ENCODE results near the gene PANK3. TPM values are rescaled to one million over a fixed set of nuclear protein-coding genes. Genes with fewer than 3 reads are reported as not detected.

The PANK3 gene
- polyA plus RNA-seq, 3 donors, result 9.0 to 11.9 (median 9.3) TPM

DNA sequence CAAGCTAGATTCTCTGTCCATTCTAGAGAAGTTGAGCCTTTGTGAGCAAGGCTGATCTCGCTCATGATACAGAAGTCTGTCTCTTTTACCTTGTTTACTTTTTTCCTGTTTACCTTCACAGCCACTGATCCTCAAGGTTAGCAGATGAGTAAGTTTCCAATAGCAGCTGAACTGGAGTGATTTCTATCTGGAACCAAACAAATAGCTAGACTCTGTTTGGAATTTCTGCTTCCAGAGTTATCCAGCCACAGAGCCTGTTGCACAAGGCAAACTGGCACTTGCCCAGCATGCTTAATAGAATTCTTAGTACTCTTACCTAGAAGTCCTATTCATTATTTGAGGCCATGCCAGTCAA lies 12.8 kb upstream of the PANK3 start:
- Mint-ChIP-seq H3K4me3 (no peak overlapping the region), H3K27me3 (ENCODE audit: low read depth in 3 of 3) (peaks cover 2 to 8% (median 7%) of the 10 kb centered on the region in 3 donors), H3K36me3 (no peaks in the 10 kb centered on the region), H3K27ac (no peak overlapping the region), H3K4me1 (peaks cover 1% of the 10 kb centered on the region), H3K9me3 (peaks cover 0 to 6% (median under 1%) of the 10 kb centered on the region in 7 donors)
- Histone ChIP-seq H3K4me3 (replicated peaks in 1 of 3; ENCODE audit: low read depth in 2 of 3, low read length in 3 of 3) (no peak overlapping the region), H4K20me1 (ENCODE audit: insufficient read depth, low read length) (no peaks in the 10 kb centered on the region), H3K27ac (ENCODE audit: low read depth in 1 of 2, low read length in 2 of 2) (no peak overlapping the region), H3K4me1 (ENCODE audit: control insufficient read depth in 1 of 2, insufficient read depth in 2 of 2, low read length in 2 of 2) (no peaks in the 10 kb centered on the region), H3K4me2 (replicated peaks; ENCODE audit: extremely low read depth, low read length, poor library complexity, severe bottlenecking) (no peak overlapping the region), H3K9me3 (replicated peaks in 1 of 2; ENCODE audit: control insufficient read depth in 1 of 2, insufficient read depth in 1 of 2, low read length in 2 of 2) (no peaks in the 10 kb centered on the region), H3K9ac (ENCODE audit: insufficient read depth, low read length, poor library complexity, severe bottlenecking) (no peak overlapping the region), H3K27me3 (ENCODE audit: control insufficient read depth in 2 of 2, insufficient read depth in 2 of 2, low read length in 2 of 2) (no peaks in the 10 kb centered on the region), H3K79me2 (ENCODE audit: insufficient read depth, low read length) (no peaks in the 10 kb centered on the region), H2AFZ (ENCODE audit: insufficient read depth, low read depth, low read length, poor library complexity, severe bottlenecking) (no peak overlapping the region), H3K36me3 (replicated peaks in 1 of 2; ENCODE audit: control insufficient read depth in 1 of 2, insufficient read depth in 2 of 2, low read length in 2 of 2) (no peaks in the 10 kb centered on the region)
- TF ChIP-seq, protein P1, sequence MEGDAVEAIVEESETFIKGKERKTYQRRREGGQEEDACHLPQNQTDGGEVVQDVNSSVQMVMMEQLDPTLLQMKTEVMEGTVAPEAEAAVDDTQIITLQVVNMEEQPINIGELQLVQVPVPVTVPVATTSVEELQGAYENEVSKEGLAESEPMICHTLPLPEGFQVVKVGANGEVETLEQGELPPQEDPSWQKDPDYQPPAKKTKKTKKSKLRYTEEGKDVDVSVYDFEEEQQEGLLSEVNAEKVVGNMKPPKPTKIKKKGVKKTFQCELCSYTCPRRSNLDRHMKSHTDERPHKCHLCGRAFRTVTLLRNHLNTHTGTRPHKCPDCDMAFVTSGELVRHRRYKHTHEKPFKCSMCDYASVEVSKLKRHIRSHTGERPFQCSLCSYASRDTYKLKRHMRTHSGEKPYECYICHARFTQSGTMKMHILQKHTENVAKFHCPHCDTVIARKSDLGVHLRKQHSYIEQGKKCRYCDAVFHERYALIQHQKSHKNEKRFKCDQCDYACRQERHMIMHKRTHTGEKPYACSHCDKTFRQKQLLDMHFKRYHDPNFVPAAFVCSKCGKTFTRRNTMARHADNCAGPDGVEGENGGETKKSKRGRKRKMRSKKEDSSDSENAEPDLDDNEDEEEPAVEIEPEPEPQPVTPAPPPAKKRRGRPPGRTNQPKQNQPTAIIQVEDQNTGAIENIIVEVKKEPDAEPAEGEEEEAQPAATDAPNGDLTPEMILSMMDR (IDR thresholded peaks at IDR 0.05), result no peak
- intact Hi-C loops (cut with micrococcal nuclease), result no loop called here
- WGBS (ENCODE audit: insufficient coverage), result 100% methylated on average over 1 of the region's 1 CpG
- DNase-seq, result no peak

DNA sequence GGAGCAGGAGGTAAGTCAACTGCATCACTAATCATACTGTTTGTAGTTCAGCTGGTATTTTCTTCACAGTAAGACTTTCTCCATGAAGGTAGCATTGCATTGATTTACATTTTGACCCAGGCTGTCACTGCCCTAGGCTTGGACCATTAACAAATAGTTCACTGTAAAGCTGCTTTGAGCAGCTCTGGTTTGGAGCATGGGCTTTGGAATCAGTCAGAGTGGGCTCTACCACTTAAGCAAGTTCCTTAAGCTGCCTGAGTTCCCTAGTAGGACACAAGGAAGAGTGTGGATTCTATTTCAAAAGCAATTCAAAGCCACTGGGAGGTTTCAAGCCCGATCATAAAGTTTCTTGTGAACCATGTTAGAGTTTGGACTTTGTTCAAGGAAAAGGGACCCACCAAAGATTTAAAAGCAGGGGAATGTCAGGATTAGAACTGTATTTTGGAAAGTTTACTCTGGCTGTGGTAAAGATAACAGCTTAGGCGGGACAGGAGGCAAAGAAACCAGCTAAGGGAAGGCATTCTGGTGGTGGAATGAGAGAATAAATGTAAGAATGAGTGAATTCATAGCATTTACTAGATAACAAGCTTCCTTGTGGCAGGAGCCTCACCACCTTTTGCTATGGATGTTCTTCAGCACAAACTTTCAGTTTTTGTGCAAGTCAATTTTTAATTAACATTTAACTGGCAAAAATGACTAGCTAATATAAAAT lies 12.3 kb upstream of the PANK3 start:
- Histone ChIP-seq H3K36me3 (replicated peaks in 1 of 2; ENCODE audit: control insufficient read depth in 1 of 2, insufficient read depth in 2 of 2, low read length in 2 of 2) (no peaks in the 10 kb centered on the region), H3K4me3 (replicated peaks in 1 of 3; ENCODE audit: low read depth in 2 of 3, low read length in 3 of 3) (no peak overlapping the region), H3K9me3 (replicated peaks in 1 of 2; ENCODE audit: control insufficient read depth in 1 of 2, insufficient read depth in 1 of 2, low read length in 2 of 2) (no peaks in the 10 kb centered on the region), H3K4me2 (replicated peaks; ENCODE audit: extremely low read depth, low read length, poor library complexity, severe bottlenecking) (no peak overlapping the region), H4K20me1 (ENCODE audit: insufficient read depth, low read length) (no peaks in the 10 kb centered on the region), H3K27ac (ENCODE audit: low read depth in 1 of 2, low read length in 2 of 2) (no peak overlapping the region), H2AFZ (ENCODE audit: insufficient read depth, low read depth, low read length, poor library complexity, severe bottlenecking) (no peak overlapping the region), H3K79me2 (ENCODE audit: insufficient read depth, low read length) (no peaks in the 10 kb centered on the region), H3K27me3 (ENCODE audit: control insufficient read depth in 2 of 2, insufficient read depth in 2 of 2, low read length in 2 of 2) (no peaks in the 10 kb centered on the region), H3K9ac (ENCODE audit: insufficient read depth, low read length, poor library complexity, severe bottlenecking) (no peak overlapping the region), H3K4me1 (ENCODE audit: control insufficient read depth in 1 of 2, insufficient read depth in 2 of 2, low read length in 2 of 2) (no peaks in the 10 kb centered on the region)
- Mint-ChIP-seq H3K4me1 (peaks cover 1% of the 10 kb centered on the region), H3K4me3 (no peak overlapping the region), H3K27me3 (ENCODE audit: low read depth in 3 of 3) (peaks cover 4 to 6% (median 6%) of the 10 kb centered on the region in 3 donors), H3K9me3 (peaks cover 0 to 3% (median 0%) of the 10 kb centered on the region in 7 donors), H3K27ac (no peak overlapping the region), H3K36me3 (no peaks in the 10 kb centered on the region)
- DNase-seq, result no peak
- intact Hi-C loops (cut with micrococcal nuclease), result no loop called here
- WGBS (ENCODE audit: insufficient coverage), result 100% methylated on average over 2 of the region's 2 CpGs
- TF ChIP-seq, protein P1 (IDR thresholded peaks at IDR 0.05), result no peak
